NK-92 (cell line): ENCODE measurements around the gene DCTN3.

Experiments
- DNase-seq: peaks from one replicate; lab custom pipeline; 2025; ENCODE audit not compliant: unreplicated experiment; lab: John Stamatoyannopoulos, UW

Gene DCTN3

DNA sequence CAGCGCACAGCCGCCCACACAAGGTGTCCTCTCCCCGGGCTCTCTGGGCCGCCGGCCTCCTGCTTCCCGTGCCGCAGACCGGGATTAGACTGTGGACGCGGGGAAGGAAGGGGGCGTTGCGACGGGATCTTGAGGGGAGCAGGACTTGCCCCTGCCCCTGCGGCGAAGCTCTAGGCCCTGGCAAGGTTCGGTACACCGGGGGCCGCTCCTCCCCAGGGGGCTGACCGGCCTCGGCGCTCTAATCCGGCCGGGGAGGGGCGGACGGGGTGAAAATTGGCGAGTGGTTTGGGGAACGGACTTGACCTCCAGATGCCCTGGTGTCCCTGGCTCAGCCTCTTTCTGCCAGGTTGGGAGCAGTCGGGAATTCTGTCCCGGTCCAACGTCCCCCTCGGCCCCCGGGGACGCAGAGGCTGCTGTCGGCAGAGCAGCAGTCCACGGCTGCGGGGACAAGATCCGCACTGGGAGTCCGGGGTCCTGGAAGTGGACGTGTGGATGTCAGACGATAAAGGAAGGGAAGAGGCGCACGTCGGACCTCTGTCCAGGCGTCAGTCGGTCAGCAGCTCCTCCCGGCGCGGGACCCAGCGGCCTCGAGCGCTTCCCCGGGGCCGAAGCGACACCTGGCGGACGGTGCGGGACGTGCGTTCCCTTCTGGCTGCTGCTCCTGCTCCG, 28.9 kb downstream of the DCTN3 start:
- no peak for DNase-seq

DNA sequence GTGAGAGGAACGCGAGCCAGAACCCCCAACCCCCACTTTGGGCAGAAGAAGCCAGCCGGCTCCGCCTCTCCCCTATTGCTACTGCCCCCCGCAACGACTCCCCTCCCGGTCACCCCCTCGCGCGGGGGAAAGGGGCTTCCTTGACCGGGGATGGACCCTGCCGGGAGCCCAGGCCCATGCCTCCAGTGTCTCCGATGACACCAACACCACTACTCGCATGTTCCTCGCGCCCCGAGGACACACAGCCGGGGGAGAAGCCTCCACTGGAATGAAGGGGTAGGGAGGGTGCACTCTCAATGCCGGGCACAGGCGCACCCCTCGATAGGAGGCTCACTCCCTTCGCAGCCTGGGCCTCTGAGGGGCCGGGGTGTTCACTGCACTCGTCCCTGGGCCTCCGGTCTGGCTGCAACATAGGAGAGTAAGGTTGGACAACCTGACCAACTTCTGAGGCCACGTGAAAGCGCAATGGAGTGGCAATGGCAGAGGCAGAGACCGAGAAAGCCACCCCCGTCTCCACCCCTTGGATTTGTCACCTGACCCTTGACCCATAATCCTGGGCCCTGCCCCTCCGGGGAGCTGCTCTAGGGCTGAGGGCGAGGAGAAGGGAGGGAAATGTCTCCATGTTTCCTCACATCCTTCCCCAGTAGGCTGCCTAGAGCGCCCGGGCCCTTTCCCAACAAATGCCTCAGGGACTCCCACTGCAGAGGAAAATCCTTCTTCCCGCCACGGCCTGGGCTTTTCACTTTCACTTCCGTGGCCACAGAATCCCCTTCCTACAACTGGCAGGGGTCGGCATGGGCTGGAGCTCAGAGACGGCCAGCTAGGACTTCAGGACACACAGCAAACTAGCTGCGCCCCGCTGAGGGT, 29.7 kb downstream of the DCTN3 start:
- DNase-seq: no peak

DNA sequence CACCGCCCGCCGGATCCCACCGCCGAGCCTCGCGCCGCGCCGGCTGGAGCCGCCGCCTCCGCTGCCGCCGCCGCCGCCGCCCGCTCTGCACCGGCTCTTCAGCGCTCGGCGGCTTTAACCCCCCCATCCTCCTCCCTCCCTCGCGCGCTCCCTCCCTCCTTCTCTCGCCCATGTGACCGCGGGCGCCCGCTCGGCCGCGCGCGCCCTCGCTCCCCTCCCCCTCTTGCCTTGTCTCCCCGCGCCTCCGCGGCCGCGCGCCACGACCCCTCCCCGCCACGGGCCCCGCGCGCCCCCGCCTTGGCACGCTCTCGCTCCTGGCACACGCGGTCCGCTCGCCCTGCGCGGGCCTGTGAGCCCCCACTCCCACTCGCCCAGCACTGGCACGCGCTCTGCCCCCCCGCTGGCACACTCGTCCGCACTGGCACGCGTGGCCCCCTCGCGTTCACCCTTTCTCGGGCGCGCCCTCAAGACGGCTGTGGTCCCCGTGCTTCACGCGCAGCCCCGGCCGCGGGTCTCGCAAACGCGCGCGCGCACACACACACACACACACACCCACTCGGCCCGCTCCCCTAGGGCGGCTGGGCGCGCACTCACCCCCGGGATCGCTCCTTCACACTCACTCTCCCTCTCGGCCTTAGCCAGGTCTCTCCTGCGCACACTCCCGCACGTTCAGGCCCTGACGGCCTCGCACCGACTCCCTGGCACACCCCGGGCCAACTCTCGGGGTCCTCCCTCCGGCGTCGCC, 30.5 kb downstream of the DCTN3 start, which contains the start of gene CNTFR:
CNTFR (minus strand) TSS at position 89 of the 745 bp plus-strand sequence. CDS start 20,743 bp downstream, outside the sequence.
- no peak for DNase-seq

DNA sequence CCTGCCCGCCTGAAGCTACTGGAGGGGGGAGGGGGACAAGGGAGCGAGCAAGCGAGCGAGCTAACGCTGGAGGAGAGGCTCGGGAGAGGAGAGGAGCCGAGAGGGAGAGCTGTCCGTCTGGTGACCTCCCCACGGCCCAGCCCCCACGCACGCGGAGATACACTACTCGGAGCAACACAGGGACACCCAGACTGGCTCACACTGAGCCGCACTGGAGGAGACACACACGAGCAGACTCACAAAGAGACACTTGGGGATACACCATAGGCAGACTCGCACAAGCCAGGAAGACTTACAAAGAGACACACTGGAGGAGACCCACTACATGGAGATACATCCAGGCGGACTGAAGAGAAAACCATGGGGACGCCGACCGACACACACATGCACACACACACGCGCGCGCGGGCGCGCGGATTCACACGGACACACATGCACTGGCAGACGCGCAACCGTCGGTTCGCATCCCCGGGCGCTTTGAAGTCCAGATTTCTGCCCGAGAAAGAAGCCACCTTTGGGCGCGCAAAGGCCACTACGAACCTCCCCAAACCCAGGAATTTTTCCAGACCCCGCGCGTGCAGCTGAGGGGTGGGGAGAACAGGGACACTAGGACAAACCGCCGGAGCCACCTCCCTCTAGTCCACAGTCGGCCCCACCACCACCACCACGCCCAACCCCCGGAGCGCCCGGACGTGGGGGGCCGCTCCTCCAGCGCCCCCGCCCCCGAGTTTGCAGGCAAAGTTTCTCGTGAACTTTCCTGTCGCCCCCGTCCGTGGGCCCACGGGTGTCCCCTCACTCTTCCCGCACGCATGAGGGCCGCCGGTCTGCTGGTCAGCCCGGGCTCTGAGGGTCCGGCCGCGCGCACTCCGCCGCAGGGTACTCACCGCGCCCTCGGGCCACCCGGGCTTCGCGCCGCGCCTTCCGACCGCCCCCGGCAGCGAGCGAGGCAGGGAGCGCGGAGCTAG, 31.3 kb downstream of the DCTN3 start:
- no peak for DNase-seq

DNA sequence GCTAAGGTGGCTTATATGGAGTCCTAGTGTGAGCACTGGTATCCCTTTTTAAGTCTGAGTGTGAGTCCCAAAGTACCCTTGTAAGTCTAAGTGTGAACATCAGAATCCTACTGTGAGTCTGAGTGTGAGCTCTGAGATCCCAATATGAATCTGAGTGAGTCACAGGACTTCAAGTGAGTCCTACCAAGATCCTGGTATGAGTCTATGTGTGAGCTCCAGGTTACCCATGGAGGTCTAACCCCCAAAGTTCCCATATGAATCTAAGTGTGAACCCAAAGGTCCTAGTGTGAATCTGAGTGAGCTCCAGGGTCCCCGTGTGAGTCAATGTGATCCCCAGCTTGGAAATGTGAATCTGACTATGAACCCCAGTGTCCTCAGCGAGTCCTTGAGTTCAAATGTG, 33.0 kb downstream of the DCTN3 start:
- DNase-seq: no peak

DNA sequence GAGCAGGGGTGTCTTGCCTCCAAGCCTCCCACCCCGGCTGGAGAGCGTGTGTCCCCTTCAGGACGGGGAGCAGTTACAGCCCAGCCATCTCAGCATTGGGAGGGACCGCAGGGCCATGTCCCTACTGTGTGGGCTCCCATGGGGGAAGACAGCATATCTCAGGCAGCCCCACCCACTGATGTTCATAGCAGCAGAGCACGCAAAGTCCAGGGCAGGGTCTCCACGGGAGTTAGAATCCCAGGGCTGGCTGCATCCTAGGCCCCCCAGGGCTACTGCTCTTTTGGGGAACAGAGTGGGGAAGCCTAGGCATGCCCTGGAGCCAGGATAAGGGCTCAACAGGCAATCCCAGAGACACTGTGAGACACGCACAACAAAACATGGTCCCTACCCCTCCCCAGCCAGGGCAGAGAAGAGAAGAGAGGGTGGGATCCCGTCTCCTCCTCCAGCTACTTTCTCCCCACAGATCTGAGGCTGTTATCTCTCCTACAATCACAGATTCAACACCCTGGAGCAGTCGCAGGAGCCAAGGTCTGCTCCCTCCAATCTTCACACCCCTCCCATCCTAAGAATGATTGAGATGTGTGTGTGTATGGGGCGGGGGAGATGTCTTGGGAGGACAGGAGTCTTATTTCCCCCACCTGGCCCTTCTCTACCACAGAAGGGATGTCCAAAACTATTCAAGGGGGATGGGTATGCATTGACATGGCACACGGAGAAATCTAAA, 34.2 kb downstream of the DCTN3 start:
- no peak for DNase-seq

DNA sequence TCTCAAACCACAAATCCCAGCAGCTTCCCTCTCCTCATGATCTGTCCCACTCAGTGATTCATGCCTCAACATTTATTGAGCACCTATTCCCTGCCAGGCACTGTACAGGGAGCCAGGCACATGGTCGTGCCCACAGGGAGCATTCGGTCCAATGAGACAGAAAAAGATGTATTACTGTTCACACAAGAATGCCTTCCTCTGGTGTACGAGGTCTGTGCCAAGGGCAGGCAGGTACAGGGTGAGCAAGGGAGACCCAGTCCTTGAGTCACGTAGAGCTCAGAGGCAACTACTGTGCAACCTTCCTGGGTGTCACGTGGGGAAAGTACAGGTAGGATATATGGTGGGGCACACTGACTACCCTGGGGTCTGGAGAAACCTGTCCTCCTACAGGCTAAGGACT, 35.3 kb downstream of the DCTN3 start:
- no peak for DNase-seq

DNA sequence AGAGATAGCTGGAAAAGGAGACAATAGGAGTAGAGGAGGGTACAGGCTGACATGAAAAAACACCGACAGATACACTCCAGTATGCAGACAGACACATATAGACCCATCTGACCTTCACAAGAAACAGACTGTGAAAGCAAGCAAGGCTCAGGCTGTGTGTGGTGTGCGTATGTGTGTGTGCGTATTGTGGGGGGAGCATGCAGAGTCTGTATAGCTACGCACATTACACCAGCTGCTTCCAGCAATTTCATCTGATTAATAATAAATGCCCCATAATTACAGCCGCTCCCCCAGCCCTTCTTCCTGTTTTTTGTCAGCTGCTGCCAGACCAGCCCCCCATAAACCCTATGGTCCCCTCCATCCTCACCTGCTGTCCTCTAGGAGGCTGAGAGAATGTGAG, 37.5 kb downstream of the DCTN3 start:
- DNase-seq: no peak

DNA sequence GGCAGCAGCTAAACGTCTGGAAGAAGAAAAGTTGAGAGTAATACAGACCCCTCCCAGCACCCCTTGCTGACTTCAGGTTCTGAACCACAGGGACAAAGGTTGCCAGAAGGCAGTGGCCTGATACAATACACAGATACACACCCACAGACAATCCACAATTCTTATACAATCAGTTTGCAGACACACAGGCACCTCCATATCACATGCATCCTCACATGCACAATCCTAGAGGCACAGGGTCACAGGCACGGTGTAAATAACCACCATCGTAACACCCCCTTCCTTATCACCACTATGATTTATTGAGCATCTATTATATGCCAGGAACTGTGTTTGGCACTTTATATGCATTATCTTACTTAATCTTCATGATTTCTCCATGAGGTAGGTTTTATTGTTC, 39.0 kb downstream of the DCTN3 start:
- DNase-seq: no peak

DNA sequence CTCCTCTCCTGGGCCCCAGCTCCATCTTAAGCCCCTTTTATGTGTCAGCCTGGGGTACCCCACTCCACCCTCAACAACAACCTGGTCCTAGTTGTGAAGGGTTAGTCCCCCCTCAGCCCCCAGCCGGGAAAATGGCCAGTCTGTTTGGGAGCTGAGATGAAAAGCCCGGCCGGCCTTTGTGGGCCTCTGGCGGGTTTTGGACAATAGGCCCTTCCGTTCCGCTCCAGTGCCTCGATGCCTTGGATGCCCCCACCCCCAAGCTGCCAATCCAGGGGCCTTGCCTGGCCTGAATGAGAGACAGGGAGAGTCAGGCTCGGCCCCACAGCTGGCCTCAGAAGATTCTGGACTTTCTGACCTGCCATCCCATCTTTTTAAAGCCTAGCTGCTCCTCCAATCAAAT, 39.9 kb downstream of the DCTN3 start:
- no peak for DNase-seq

DNA sequence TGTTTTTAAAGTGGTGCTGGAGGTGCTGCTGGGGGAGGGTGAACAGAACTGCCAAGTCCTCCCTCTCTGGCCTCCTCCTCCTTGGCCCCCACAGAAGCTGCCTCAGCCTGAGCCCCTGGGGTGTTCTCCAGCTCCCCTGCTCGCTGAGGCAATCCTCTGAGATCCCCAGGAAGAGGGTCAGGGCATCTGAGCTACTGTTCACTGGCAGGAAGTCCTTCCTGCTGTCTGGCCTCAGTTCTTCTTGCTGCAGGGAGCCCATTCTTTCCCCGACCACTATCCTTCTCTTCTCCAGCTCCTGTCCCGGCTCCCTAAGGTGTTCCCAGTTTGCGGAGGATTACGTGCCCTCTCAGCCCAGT, 40.5 kb downstream of the DCTN3 start:
- DNase-seq: no peak

DNA sequence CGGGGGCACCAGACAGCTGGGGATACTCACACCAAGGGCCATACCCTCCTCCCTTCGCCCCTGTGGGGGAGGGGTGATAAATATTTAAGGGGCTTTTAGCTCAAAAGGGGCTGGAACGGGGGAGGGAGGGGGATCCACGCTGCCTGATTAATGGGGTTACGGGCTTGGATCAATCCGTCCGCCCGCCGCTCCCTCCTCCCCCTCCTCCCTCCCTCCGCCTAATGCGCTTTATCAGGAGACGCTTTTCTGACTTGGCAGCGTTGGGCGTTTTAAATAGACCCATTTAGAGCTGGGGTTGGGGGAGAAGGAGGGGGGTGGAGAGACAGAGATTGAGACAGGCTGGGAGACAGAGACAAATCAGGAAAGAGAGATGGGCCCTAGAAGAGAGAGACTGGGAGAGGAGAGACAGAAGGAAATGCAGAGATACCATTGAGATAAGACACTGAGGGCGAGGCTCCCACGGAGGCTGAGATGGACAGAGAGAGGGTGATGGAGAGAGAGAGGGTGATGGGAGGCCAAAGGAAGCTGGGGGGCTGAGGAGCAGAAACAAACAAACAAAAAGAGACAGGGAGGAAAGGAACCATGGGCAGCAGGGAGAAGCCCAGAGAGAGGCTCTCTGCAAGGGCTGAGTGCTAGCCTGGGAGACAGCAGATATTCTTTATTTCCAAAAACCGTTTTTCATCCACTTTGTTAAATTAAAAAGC, 41.0 kb downstream of the DCTN3 start:
- no peak for DNase-seq

DNA sequence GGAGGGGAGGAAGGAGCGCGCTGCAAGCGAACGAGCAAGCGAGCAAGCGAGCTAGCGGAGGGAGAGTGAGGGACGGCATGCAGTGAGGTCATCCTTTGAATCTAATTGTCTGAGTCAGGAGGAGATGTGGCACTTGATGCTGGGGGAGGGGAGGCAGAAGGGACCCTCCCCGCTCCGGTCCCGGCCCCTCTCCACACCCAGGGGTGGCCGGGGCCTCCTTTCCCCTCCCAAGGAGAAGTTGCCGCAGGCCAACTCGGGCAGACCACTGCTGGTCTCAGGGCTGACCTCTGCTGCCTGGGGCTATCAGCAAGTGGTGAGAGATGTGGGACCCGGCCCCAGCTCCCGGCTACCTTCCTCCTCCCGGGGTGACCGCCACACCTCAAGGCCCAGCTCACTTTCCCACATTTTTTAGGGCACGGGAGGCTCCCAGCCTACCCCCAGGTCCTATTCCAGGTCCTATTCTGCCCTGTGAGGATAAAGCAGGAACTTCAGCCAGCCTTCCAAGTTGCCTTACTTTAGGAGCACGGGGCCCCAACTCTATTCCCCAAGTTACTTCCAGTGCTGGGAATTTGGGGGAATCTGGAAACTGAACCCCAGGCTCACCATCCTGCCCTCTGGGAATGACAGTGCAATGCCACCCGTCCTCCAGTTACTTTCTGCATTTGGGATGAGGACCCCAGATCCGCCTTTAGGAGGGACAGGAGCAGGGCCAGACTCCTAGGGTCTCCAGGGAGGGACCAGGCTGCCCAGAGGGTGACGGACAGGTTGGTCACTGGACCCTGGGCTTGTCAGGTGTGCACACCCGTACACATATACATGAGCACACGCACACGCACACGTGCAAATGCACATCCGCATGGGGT, 41.8 kb downstream of the DCTN3 start:
- no peak for DNase-seq

DNA sequence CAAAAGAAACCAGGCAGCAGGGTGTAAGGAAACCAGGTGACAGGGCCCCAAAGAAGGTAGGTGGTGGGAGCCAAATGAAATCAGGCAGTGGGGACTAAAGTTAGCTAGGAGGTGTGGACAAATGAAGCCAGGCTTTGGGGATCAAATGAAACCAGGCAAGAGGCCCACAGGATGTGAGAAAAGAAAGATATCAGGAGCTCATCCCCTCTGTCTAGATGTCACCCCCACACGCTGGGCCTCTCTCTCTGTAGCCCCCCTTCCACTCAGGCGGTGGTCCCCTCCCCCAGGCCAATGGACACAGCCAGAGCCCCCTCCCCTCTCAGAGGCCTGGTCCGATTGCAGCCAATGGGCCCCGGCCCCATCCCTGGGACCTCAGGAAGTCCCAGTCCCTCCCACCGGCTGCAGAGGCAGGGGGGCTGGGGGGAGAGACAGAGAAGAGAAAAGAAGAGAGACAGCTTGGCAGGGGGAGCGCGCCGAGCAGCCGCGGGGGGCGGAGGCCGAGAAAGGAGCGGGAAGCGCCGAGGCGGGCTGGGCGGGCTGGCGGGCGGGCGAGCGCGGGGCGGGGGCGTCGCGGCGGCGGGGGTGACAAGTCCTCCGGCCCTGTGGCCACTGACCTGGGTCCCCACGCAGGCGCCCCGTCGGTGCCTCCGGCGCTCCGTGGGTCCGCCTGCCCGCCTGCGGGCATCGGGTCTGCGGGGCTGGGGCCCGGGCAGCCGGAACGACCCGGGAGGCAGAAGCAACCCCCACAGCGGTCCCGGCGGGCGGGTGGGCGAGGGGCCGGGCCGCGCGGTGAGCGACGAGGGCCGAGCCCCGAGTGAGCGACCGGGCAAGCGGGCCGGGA, 42.7 kb downstream of the DCTN3 start:
- DNase-seq: no peak

DNA sequence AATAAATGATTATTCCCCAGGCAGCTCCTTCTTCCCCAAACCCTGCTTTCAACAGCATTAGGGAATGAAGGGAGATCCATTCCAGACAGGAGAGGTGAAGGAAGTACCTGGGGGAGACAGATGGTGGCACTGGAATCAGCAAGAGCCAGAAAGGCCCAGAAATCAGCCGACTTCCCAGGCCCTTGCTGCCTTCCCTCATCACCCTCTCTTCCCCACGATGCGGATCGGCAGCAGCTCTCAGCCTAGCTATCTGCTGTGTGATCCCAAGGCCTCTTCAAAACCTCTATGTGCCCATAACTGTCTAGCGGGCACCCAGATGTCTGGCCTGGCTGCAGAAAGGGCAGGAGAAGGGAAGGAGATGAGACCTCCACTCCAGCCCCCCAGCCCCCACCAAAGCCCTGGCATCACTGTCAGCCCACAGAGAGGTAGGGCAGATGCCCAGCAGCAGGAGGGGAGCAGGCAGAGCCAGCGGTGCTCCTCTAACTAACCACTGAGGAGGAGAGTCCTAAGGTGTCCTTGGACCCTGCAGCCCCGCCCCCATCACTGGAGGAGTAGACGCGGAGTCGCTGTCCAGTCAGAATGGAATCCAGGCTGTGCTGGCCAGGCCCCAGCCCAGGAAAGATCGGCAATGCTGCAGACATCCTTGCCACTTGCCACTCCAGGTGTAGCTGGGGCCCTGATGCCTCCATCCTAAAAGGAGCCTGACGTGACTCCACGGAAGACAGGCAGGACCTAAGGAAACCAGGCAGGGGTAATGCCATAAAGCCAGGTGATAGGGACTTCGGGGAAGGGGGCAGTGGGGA, 43.5 kb downstream of the DCTN3 start:
- no peak for DNase-seq

DNA sequence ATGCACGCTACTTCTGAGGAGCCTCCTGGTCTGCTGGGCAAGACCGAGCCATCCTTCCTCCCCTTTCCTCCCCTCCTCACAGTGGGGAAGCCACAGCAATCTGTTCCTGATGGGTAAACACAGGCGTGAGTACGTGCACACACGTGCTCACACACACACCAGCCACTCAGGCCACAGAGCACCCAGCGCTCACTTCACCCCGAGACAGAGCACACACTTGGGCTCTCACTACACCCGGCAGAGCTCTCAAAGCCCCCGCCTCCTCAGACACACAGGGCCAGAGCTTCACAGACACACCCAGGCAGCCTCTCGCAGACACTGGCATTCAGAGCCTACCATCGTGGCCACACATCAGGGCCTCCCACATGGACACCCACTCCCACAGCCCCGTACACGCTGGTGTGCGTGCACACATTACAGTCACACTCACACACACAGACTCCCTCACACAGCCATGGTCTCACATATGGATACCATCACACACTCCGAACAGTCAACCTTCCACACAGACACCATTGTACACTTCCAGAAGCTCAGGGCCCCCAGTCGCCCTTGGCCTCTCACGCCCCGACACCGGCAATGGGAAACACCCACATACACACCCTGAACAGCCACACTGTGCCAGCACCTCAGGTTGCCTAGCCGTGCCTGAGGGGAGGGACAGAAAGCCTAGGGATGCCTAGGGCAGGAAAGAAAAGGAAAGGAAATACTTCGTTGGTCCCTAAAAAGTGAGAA, 44.3 kb downstream of the DCTN3 start:
- DNase-seq: no peak
